Femur (tissue), 1 donor: ENCODE data around the gene ULK1.

Experiments used
- DNase-seq: peaks from one replicate; pipeline ENCODE4 v3.0.0-alpha.2; 2017

Gene ULK1

GRCh38 chr12:131892711-131893604 lies 1.5 kb upstream of the ULK1 start:
- no peak for DNase-seq

- no peak for DNase-seq
These were observed 663 bp upstream of the ULK1 start for GRCh38 chr12:131893605-131894312.

DNA sequence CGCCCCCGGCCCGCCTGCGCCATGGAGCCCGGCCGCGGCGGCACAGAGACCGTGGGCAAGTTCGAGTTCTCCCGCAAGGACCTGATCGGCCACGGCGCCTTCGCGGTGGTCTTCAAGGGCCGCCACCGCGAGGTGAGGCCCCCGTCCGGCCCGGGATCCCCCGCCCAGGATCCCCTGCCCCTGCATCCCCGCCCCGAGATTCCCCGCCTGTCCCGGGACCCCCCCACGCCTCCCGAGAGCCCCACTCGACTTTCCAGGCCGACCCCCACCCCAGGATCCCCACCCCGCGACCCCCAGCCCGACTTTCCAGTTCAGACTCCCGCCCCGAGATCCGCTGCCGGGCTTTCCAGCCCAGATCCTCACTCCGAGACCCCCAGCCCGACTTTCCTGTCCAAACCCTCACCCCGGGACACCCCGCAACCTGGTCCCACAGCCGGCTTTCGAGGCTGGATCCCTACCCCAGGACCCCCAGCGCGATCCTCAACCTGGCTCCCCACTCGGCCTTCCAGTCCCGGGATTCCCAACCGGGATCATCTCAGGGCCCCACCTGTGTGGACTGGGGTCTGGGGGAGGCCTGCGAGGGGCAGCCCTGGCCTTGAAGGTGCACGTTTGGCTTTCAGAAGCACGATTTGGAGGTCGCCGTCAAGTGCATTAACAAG lies 688 bp downstream of the ULK1 start:
- peak; percentile 28 for DNase-seq

- no peak for DNase-seq
These were observed 1.2 kb downstream of the ULK1 start for GRCh38 chr12:131895640-131896079.

GRCh38 chr12:131896080-131896810 lies 1.8 kb downstream of the ULK1 start:
- DNase-seq: peak; percentile 91

- DNase-seq: peak; percentile 91
These were observed 2.4 kb downstream of the ULK1 start for GRCh38 chr12:131896811-131897270.

- DNase-seq: peak; percentile 15
These were observed 2.9 kb downstream of the ULK1 start for GRCh38 chr12:131897276-131897675.

- no peak for DNase-seq
These were observed 3.5 kb downstream of the ULK1 start for GRCh38 chr12:131897875-131898274.

DNA sequence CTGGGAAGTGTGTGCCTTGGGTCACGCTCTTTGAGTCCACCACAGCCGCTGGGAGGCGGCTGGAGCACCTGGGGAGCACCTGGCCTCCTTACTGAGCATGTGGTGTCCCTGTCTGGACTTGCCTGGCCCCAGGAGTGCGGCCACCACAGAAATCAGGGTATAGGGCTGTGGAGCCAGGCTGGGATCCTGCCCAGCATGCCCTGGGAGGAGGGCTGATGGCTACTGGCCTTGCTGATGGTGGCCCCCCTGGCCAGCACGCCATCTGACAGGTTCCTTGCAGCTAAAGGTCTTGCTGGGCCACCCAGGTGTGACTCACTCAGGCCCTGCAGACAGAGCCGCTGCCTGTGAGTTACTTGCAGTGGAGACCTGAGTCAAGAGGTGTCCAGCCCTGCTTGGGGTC lies 6.0 kb downstream of the ULK1 start:
- DNase-seq: peak; percentile 13

DNA sequence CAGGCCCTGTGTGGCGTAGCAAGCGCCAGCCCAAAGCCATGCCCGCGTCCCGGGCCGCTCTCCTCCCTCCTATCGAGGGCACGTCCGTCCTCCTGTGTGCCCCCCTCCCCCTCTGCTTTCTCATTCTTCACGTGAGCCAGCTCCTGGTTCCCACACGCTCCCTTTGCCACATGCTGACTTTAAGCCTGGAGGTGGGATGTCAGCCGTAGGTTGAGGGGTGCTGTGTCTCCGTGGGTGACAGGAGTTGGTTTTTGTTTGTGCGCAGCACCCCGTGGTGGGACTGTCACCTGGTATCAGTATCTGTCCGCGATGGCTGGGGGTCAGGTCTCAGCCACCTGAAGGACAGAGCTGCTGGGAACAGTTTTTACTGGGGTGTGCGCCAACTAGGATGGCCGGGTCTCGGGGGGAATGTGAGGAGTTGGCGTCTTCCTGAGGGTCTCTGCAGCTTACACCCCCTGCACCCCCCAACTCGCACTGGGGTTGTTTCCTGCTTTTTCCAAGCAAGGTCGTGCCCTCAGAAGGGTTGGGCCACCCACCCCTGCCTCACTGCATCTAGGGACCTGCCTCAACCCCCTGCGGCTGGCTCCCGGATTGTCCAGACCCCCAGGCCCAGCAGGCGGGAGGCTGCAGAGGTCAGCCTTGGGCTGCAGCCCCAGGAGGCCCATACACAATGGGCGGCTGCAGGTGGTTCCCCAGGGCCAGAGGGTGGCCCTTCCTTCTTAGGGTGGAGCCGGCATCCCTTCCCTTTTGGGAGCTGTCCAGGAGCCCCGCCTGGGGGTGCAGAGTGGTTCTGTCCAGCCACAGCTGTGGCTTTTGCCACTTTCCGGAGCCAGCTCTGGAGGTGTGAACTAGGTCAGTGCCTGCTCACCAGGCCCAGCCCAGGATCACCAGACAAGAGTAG lies 7.3 kb downstream of the ULK1 start:
- DNase-seq: peak; percentile 19

- DNase-seq: peak; percentile 15
These were observed 8.2 kb downstream of the ULK1 start for GRCh38 chr12:131902332-131903241.

GRCh38 chr12:131903270-131904255 lies 9.1 kb downstream of the ULK1 start:
- DNase-seq: peak; percentile 17

GRCh38 chr12:131904346-131904745 lies 9.9 kb downstream of the ULK1 start:
- no peak for DNase-seq

GRCh38 chr12:131905081-131905629 lies 10.7 kb downstream of the ULK1 start:
- DNase-seq: no peak

DNA sequence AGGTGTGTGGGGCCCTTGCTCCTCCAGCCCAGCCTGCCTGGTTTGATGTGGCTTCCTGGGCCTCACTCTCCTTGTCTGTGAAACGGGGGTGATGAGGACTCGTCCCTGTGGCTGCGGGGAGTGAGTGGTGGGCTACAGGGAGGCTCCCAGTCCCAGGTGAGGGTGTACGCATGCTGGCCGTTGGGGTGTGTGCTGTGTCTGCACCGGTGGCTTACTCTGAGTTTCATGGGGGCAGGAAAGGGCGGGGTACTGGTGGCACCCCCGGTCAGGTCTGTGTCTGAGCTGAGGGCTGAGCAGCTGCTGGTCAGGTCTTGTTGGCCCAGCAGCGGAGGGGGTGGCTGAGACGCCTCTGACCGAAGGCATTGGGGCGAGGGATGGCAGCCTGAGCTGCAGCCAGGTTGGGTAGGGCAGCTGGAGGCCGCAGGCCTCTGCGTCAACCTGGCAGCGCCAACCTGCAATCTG lies 11.2 kb downstream of the ULK1 start:
- peak; percentile 13 for DNase-seq

GRCh38 chr12:131907379-131908091 lies 13.1 kb downstream of the ULK1 start:
- no peak for DNase-seq

DNA sequence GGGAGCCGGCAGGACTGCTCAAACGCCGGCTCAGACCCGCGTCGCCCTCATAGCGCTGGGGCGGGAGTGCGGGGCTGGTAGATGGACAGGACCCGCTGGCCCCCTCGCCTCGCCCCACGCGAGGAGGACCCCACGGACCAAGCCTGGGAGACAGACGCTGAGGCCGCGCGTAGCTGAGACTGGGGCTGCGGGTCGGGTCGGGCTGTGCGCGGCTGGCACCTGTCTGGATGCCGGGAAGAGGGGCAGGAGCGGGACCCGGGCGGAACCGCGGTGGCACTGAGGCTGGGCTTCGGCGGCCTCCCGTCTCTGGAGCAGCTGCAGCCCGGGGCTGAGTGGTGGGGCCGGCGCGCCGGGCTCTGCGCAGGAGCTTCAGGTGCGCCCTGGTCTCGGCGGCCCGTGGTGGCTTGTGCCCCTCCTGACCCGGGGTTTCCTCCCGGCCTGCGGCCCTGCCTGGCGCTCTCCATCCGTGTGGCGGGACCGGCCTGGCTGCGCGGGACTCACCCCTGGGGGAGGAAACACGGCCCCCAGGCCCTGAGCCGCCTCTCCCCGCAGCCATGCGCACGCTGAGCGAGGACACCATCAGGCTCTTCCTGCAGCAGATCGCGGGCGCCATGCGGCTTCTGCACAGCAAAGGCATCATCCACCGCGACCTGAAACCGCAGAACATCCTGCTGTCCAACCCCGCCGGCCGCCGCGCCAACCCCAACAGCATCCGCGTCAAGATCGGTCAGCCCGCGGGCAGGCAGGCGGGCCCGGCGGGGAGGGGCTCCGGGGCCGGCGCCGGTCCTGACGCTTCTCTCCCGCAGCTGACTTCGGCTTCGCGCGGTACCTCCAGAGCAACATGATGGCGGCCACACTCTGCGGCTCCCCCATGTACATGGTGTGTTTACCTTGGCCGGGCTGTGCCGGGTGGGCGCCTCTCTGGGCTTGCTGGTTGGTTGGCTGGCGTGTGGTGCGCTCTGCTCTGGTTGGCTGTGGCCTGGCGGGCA lies 14.0 kb downstream of the ULK1 start:
- DNase-seq: no peak
